RWPE2 (cell line): ENCODE data around the gene TMC6.
"Not testable (repeated sequence)": the region's sequence is repeated elsewhere in the genome, so short reads cannot be mapped to it uniquely, and the experiment has no call there.

Source experiments
- ATAC-seq: fragments of 200-7000 bp; cut with Tn5 transposase; 3 replicates; pipeline ENCODE4 v1.9.1; 2021; ENCODE audit warnings: low read depth
- DNase-seq: peaks from one replicate; pipeline ENCODE4 v3.0.0-alpha.2; 2020; ENCODE audit warnings: low spot score
- H3K27ac ChIP-seq: fragments of 450-650 bp; 2 replicates; pipeline ENCODE4 v1.5.1; 2017; ENCODE audit warnings: mild to moderate bottlenecking; ENCODE audit not compliant: poor library complexity, severe bottlenecking
- H3K27me3 ChIP-seq: fragments of 250-450 bp; sonication (Bioruptor Pico); 2 replicates; pipeline ENCODE4 v1.5.1; 2021; ENCODE audit warnings: mild to moderate bottlenecking, moderate library complexity; ENCODE audit not compliant: insufficient read depth, poor library complexity, severe bottlenecking
- H3K36me3 ChIP-seq: fragments of 250-450 bp; sonication (Bioruptor Pico); 2 replicates; pipeline ENCODE4 v1.5.1; 2020; ENCODE audit warnings: low read depth, mild to moderate bottlenecking, moderate library complexity
- H3K4me1 ChIP-seq: fragments of 250-450 bp; sonication (Bioruptor Pico); 2 replicates; pipeline ENCODE4 v1.5.1; 2021; ENCODE audit warnings: mild to moderate bottlenecking, moderate library complexity; ENCODE audit not compliant: insufficient read depth, poor library complexity, severe bottlenecking
- H3K4me3 ChIP-seq: fragments of 250-450 bp; sonication (Bioruptor Pico); 2 replicates; pipeline ENCODE4 v1.5.1; 2021; ENCODE audit warnings: mild to moderate bottlenecking, moderate library complexity; ENCODE audit not compliant: severe bottlenecking
- H3K9me3 ChIP-seq: fragments of 250-450 bp; sonication (Bioruptor Pico); 2 replicates; pipeline ENCODE4 v1.5.1; 2021; ENCODE audit warnings: mild to moderate bottlenecking, moderate library complexity; ENCODE audit not compliant: severe bottlenecking
- CTCF ChIP-seq: fragments of 450-650 bp; IDR thresholded peaks from one replicate; pipeline ENCODE4 v1.5.1; 2017; ENCODE audit warnings: mild to moderate bottlenecking, moderate library complexity; ENCODE audit not compliant: poor library complexity, severe bottlenecking

The TMC6 gene

GRCh38 chr17:78069695-78070094 lies 58.9 kb downstream of the TMC6 start:
- no peak for TF ChIP-seq CTCF
- H3K36me3 ChIP-seq: no peaks in the 10 kb centered on the region
- ATAC-seq (no peak), DNase-seq (no peak)
- no peaks in the 10 kb centered on the region for H3K27me3 ChIP-seq
- H3K27ac ChIP-seq: no peak overlapping the region
- H3K4me1 ChIP-seq: no peaks in the 10 kb centered on the region
- no peak overlapping the region for H3K4me3 ChIP-seq
- H3K9me3 ChIP-seq: no peaks in the 10 kb centered on the region

- DNase-seq, H3K4me1 ChIP-seq, H3K9me3 ChIP-seq, ATAC-seq, H3K27me3 ChIP-seq, H3K4me3 ChIP-seq, H3K36me3 ChIP-seq, H3K27ac ChIP-seq: not testable (repeated sequence)
Observed at GRCh38 chr17:78066976-78067375, 61.6 kb downstream of the TMC6 start.

GRCh38 chr17:78064708-78065107 lies 63.8 kb downstream of the TMC6 start:
- H3K4me3 ChIP-seq: no peak overlapping the region
- no peaks in the 10 kb centered on the region for H3K27me3 ChIP-seq
- TF ChIP-seq CTCF: no peak
- no peak for ATAC-seq
- no peaks in the 10 kb centered on the region for H3K9me3 ChIP-seq
- no peaks in the 10 kb centered on the region for H3K36me3 ChIP-seq
- DNase-seq: no peak
- H3K4me1 ChIP-seq: no peaks in the 10 kb centered on the region
- H3K27ac ChIP-seq: no peak overlapping the region

GRCh38 chr17:78063489-78063888 lies 65.1 kb downstream of the TMC6 start:
- Histone ChIP-seq H3K4me1 (no peaks in the 10 kb centered on the region), H3K27me3 (no peaks in the 10 kb centered on the region), H3K36me3 (no peaks in the 10 kb centered on the region), H3K27ac (no peak overlapping the region), H3K4me3 (no peak overlapping the region), H3K9me3 (no peaks in the 10 kb centered on the region)
- TF ChIP-seq CTCF: no peak
- DNase-seq: no peak
- no peak for ATAC-seq

GRCh38 chr17:78062596-78062995 lies 66.0 kb downstream of the TMC6 start:
- Histone ChIP-seq H3K27ac (no peak overlapping the region), H3K9me3 (no peaks in the 10 kb centered on the region), H3K4me3 (no peak overlapping the region), H3K4me1 (no peaks in the 10 kb centered on the region), H3K36me3 (no peaks in the 10 kb centered on the region), H3K27me3 (no peaks in the 10 kb centered on the region)
- TF ChIP-seq CTCF: no peak
- DNase-seq (no peak), ATAC-seq (no peak)
